NCI-H2196 treated with DMSO at 0.1 percent for 48 hours (cell line): ENCODE data around the gene TMEM131L.
"Not testable (repeated sequence)": the region's sequence is repeated elsewhere in the genome, so short reads cannot be mapped to it uniquely, and the experiment has no call there.

Experiments
- DNase-seq: peaks from one replicate; lab custom pipeline; 2025; ENCODE audit not compliant: unreplicated experiment; lab: John Stamatoyannopoulos, UW

Gene TMEM131L

DNA sequence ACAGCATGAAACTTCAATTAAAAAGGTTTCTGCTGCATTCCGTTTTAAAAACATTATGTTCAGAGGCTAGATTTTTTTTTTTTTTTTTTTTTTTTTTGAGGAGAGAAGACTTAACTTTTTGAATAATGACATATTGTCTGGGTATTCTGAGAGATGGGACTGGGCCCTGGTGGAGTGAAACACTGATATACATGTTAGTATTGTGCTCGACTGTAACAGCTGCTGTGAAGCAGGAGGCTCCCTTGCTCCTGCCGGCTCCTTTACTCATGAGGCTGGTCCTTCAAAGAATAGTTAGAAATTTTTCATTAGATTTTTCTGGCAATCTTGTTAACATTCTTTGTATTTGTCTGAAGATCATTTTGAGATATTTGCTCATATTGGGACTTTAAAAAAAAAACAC is 73.3 kb downstream of the TMEM131L start:
- DNase-seq = no peak

DNA sequence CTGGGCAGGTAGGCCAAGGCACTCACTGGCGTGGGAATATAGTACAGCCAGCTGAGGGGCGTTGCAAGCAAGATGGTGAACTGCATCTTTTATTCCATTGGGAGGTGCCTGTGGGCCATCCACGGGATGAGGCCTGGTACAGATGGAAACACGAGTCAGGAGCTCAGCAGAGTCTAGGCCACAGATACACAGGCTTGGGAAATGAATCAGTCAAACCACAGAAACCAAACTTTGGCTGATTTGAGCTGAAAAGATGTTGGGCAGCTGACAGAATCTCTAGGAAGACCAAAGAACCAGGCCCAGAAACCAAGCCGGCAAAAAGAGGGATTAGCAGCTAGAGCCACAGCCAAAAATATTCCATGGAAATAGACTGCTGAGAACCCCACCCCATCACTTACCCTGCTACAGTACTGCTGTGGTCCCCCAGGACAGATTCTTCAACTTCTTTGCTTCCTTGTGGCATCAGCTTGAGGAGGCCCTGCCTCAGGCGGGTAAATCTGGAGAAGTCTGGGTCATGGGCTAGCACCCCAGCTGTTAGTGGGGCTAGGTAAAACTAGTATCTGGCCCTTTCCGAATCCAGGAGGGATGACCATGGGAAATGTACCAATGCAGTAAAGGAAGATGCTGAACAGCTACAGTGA is 75.4 kb downstream of the TMEM131L start:
- no peak for DNase-seq

DNA sequence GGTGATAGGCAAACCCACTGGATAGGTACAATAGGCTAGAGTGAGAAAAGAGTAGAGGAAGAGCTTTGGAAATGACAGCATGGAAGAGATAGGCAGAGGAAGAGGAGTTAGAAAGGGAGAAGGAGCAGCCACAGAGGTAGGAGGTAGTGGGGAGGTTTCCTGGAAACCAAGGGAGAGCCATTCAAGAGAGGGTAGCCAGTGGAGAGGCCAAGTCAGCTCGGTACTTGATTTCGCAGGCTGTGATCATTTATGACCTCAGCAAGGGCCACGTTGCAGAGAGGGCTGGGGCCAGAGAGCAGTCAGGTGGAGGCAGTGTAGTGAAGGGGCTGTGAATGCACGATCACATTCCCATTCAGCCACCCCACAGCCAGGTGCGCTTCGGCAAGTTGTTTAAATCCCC is 76.0 kb downstream of the TMEM131L start:
- no peak for DNase-seq

DNA sequence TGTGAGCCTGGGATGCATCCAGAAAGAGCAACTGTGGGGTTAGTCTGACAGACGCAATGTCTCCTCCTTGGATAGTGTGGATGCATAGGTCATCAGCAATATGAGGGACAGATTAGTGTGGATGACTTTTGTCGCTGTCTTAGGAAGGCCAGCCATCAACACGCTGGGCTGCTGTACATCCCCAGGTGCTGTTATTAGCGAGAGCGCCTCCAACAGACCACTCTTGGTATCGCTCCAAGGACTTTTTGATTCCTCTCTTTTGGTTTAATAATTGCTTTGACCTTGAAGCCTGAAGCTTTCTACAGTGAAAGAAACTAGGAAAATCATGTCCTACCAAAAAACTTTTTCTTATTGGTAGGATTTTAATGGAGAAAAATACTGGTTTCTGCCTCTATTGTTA is 76.7 kb downstream of the TMEM131L start:
- no peak for DNase-seq

DNA sequence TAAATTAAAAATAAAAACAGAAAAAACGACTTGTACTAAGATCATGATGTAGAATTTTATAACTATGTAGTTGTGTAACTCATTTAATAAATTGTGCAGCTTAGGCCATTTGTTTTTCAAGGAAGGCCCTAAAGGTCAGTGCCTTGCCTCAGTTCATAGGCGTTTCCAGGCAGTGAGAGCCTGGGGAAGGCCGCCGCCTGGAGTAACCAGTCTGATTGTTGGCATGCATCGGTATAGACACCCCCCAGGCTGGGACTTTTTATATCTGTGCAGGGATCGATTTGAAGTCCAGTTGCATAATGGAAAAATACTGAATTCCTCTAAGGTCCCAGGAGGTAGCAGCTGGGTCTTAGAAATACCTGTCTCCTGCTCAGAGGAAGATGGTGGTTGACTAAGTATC is 77.2 kb downstream of the TMEM131L start:
- DNase-seq = no peak

DNA sequence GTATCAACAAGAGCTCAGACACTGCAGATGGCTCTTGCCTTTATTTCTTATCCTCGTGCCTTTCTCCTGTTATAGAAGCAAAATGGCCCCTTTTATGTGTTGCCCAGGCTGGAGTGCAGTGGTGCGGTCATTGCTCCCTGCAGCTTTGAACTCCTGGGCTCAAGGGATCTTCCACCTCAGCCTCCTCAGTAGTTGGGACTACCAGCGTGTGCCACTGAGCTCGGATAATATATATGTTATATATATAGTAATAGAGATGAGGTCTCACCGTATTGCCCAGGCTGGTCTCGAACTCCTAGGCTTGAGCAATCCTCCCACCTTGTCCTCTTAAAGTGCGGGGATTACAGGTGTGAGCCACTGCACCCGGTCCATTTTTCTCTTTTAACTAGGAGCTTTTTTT is 79.7 kb downstream of the TMEM131L start:
- DNase-seq = no peak

DNA sequence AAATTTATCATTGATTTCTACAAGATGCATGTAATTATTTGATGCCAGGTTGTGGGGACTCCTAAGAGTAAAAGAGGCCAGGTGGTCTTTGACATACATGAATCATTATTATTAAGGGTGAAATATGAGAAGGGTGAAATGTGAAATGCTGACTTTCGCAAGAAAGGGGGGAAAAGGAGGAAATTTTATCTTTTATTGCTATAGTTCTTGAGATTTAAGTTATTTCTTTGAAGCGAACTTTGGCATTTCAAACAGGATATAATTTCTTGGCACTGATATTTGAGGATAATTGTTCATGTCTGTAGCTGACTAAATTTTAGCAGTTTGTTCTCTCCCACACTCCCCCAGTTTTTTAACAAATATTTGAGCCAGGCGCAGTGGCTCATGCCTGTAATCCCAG is 80.1 kb downstream of the TMEM131L start:
- DNase-seq = no peak

DNA sequence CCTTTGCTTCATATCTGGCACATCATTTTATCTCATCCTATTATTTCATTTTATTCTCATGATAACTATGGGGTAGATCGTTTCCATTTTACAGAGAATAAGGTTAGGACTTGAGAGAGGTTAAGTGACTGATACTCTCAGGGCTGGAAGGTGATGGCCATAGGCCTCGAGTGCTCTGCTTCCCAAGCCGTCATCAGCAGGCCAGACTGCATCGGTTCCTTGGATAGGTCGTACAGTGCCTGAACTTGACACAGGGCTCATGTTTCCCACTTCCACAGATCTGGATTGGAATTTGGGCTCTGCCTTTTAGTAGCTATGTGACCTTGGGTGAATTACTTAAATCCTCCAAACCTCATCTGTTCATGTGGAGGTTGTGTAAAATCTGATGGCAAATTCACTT is 81.4 kb downstream of the TMEM131L start:
- no peak for DNase-seq

DNA sequence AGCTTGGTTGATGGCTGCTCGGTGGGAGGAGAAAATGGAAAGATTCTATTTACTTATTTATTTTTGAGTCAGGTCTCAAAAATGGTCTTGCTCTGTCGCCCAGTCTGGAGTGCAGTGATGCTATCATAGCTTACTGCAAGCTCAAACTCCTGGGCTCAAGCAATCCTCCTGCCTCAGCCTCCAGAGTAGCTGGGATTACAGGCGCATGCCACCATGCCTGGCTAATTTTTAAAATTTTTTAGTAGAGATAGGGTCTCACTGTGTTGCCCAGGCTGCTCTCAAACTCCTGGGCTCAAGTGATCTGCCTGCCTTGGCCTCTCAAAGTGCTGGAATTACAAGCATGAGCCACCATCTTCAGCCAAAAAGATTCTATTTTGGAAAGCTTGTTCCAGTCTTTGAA is 82.7 kb downstream of the TMEM131L start:
- not testable (repeated sequence) for DNase-seq

DNA sequence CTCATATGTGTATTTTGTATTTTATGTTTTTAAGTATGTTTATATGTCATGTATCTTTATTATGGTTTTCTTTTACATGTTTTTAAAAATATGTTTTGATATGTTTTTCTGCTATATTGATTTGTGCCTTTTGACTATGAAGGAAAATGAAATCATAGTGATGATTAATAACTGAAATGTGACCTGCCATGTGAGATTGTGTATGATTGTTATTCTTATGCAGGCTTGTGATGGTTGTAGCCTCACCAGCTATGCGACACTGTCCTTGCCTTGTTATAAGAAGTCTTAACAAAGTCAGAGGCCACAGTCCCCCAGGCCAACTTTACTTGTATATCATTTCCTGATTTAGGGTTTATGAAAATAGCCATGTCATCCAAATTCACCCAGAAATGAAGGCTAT is 83.2 kb downstream of the TMEM131L start:
- no peak for DNase-seq

DNA sequence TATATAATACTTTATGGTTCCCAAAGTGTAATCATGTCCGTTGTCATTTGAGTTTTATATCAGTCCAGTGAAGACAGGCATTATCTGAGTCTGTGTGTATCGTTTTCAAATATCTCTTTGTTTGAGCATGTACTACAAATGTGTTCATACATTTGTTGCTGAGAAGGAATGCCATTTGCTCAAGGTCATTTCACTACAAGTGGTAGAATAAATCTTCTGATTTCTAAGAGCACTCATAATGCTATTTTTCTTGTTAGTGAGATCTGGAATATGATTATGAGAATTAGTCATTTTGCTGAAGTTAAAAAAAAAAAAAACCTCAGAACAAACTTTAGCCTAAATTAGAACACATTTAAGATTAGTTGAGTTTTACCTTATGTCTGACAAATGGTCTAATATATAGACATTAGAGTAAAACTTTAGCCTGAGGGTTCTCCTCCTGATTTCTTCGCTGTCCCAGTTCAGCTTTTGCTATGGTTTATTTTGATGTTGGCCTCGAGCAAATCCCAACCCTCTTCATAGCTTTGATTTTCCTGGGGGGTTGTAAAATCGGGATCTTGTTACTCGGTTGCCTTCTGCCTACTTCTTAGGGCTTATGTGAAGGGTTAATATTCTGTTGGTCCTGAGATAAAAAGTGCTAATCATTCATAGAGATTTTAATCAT is 87.1 kb downstream of the TMEM131L start:
- no peak for DNase-seq

DNA sequence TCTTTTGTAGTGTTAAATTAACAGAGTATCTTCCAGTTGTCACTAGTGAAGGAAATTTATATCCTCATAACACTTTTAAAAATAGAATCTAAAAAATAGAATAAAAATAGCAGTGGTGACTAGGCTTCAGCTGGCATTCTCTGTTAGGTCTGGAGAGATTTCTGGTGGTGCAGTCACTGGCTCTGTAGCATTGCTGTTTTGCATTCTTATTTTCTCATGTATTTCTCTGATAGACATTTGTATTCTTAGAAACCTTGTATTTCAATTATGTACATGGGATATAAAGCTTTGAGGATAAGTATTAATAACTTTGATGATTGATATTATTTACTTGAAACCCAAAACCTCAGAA is 87.6 kb downstream of the TMEM131L start:
- no peak for DNase-seq

DNA sequence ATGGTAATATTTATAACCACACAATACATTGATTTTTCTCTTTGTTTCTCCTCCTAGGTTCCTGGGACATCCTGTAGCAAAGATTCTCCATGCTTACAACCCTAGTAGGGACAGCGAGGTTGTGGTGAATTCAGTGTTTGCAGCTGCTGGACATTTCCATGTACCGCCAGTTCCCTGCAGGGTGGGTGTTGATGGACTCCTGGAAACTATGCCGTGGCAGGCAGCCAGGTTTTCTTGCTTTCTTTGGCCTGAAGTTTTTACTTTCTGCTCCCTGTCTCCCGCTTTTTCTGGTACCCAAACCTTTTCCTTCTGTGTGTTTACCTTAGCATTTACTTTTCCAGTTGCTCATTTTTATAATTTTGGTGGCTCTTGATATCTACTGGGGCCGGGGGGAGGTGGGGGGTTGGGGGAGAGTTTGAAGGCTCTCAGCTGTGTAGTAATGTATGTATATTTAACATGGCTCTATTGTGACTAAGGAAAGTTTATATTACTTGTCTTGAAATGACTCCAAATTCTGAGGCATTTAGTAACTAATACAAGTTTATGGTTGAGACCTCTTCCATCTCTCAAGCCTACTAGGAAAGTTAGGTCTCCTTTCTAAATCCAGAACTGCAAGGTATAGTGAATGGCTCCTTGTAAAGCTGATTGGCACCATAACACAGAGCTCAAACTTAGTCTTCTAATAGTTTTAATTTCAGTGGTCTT is 89.7 kb downstream of the TMEM131L start:
- DNase-seq = no peak

DNA sequence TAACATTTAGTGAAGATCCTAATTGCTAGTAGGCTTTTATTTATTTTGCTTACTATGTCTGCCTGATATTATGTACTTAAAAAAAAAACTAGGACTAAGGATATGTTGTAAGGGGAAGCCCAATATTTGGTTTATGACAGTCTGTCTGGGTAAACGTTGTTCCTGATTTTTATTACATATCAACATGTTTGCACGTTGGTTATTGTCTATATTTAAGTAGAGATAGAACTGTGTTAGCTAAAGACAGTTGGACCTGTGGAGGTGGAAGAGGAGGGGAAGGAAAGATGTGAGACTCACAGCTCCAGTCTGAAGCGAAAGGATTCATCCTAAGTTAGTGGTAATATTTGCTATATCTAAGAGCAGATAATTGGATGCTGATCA is 90.3 kb downstream of the TMEM131L start:
- no peak for DNase-seq

DNA sequence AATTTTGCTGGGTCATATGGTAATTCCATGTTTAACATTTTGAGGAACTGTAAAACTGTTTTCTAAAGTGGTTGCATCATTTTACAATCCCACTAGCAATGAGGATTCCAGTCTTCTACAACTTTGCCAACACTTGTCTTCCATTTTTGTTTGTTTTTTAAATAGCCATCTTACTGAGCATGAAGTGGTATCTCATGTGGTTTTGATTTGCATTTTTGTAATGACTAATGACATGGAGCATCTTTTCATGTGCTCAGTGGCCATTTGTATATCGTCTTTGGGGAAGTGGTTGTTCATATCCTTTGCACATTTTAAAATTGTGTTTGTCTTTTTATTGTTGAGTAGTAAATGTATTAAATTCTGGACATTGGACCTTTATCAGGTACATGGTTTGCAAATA is 94.7 kb downstream of the TMEM131L start:
- DNase-seq = no peak

DNA sequence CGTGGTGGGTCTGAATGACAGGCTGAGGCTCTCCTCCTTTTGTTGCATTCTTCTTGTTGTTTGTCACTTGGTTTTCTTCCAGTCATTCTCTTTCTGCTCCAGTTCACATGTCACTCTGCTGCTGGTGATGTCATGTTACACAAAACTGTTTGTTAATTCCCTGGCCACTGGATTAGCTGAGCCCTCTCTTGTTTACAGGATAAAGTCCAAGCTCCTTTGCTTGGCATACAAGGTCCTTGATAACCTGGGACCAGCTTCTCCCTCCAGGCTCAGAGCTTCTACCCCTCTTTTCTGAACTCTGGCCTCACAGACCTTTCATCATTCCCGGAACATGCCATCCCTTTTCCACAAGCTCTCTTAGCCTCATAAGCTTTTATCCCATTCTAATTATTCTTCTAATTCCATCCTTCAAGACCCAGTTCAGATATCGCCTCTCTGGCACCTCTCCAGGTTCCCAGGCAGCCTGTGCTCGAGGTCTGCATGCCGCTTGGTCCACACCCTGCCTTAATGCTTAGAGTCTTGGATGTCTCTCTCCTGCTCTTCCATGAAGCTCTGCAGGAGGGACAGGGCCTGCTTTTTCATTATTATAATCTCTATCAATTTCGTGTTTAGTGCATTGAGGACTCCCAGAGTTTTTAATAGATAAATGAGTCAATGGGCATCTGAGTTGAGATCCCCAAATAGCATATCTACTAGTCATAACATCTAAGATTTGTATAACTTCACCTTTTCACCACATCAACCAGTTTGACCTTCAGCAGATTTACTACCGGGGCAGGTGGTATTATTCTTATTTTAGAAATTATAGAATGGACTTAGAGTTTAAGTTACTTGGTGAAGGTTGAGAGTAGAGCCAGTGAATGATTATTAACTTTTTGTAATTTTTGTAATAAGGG is 98.7 kb downstream of the TMEM131L start:
- no peak for DNase-seq

DNA sequence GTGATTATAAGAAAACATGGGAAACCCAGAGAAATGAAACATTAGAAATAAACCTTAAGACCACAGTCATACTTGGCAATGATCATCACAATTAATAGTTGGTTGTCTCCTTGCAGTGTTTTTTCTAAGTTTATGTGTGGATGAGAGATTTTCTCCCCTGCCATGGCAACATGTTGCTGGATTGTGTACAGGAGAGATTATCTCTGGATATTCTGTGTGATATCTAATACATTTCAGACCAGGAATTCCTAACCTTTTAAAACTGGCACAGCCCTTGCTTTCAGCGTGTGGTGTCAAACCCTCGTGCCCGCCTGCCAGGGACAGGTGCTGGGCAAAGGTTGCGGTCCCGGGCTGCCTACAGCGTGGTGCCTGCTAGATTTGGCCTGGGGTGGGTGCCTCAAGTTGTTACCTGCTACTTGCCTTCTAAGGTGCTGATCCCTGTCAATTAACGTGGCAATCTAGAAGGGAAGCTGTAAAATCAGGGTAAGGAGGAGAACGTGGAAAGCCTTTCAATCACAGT is 100.5 kb downstream of the TMEM131L start:
- no peak for DNase-seq

DNA sequence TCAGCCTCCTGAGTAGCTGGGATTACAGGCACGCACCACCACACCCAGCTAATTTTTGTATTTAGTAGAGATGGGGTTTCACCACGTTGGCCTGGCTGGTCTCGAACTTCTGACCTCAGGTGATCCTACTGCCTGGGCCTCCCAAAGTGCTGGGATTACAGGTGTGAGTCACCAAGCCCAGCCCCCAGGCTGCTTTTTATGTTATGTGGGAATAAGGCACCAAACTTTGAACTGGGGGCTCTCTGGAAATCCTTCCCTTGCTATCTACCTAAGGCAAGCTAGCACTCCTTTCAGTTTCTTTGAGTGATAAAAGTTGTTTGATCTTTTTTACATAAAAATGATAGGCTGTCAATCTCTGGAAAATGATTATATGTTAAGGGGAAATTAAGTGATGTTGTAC is 101.5 kb downstream of the TMEM131L start:
- DNase-seq = not testable (repeated sequence)

DNA sequence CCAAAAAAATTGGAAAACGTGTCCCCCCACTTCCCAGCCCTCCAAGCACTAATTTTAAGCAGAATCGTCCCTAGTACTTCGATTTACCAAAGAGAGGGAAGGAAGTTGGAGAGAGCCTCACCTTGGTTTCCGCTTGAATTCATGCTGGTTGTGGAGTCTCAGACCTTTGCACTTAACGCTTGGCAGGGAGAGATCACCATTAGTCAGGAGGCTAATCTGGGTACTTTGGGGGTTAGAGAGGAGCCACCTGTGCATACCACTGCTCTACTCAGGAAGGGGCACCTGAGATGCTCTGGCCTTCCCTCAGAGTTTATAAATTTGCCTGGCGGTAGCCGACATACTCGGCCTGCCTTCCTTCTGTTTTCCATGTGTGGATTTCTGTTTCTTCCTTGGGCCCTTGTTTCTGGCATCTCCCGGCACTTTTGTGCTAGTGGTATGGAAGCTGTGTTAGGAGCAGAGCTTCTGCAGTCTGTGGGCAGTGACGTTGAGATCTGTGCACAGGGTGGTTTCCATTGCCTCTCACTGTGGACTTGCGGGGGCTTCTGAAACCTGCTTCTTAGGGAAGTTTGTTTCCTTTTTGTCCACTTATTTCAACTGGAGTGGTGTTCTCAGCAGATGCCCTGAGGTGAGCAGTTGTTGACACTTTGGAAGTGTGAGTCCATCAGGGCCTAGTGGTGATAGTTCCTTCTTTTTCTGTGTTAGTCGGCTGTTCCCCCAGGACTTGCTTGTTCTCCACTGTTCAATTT is 104.2 kb downstream of the TMEM131L start:
- DNase-seq = no peak

DNA sequence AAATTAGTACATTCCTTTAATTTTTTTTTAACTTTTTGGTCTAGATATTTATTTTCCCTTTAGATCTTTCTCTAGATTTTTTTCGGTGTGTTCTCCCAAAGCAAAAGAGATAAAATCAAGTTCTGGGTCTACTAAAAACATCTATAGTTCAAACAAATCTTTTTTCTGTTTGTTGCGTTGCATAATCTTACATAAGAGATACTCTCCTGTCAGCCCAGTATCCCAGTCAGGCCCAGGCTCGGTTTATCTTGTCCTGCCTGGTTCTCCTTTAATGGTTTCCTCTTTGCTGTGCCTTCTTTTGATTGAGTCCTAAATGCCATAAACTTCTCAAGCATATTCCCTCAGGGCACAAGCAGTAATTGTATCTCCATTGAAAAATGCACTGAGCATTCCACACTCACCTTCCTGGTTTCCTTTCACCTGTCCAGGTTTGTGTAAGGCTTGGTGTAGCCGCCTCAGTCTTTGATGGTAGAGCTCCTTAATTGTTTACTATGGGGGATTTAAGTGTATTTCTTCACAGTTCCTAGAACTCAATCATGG is 104.9 kb downstream of the TMEM131L start:
- DNase-seq = no peak
